GM23338 (cell line): ENCODE results near the gene KIF5A. TPM values are rescaled to one million over a fixed set of nuclear protein-coding genes. Genes with fewer than 3 reads are reported as not detected.
A peak's percentile ranks its signal among the peaks of the same experiment; 100 is the strongest.

ENCODE experiments used
- ATAC-seq: fragments of 200-7000 bp; cut with Tn5 transposase; 3 replicates; pipeline ENCODE4 v1.9.1; 2020
- DNase-seq: peaks from one replicate; pipeline ENCODE4 v3.0.0-alpha.2; 2015; ENCODE audit warnings: low spot score
- H2AFZ ChIP-seq: fragments of 200-600 bp; sonication (generic); 2 replicates; pipeline ENCODE4 v1.8.0; 2016; ENCODE audit warnings: antibody characterized with exemption, mild to moderate bottlenecking, moderate library complexity
- H3F3A ChIP-seq: fragments of 200-600 bp; sonication (generic); replicated peaks from 2 replicates; pipeline ENCODE4 v1.8.0; 2017; ENCODE audit warnings: antibody characterized with exemption, mixed run types, low read depth
- H3K27ac ChIP-seq: fragments of 200-600 bp; sonication (generic); 2 replicates; pipeline ENCODE4 v1.6.1; 2016; ENCODE audit warnings: low read depth
- H3K27me3 ChIP-seq: fragments of 200-600 bp; sonication (generic); 2 replicates; pipeline ENCODE4 v1.8.0; 2016; ENCODE audit warnings: mild to moderate bottlenecking, mixed run types, moderate library complexity; ENCODE audit not compliant: insufficient read depth
- H3K36me3 ChIP-seq: fragments of 200-600 bp; sonication (generic); 2 replicates; pipeline ENCODE4 v1.8.0; 2016; ENCODE audit warnings: mild to moderate bottlenecking; ENCODE audit not compliant: insufficient read depth
- H3K4me1 ChIP-seq: fragments of 200-600 bp; sonication (generic); 2 replicates; pipeline ENCODE4 v1.8.0; 2016; ENCODE audit warnings: mild to moderate bottlenecking, moderate library complexity; ENCODE audit not compliant: insufficient read depth
- H3K4me2 ChIP-seq: fragments of 200-600 bp; sonication (generic); 2 replicates; pipeline ENCODE4 v1.7.1; 2017; ENCODE audit warnings: mixed run types
- H3K4me3 ChIP-seq: fragments of 200-600 bp; sonication (generic); 2 replicates; pipeline ENCODE4 v1.6.1; 2016; ENCODE audit warnings: mixed run types
- H3K79me2 ChIP-seq: fragments of 200-600 bp; sonication (generic); replicated peaks from 2 replicates; pipeline ENCODE4 v1.8.0; 2017; ENCODE audit warnings: mild to moderate bottlenecking; ENCODE audit not compliant: insufficient read depth
- H3K9me2 ChIP-seq: fragments of 200-600 bp; sonication (generic); 2 replicates; pipeline ENCODE4 v1.8.0; 2017; ENCODE audit not compliant: insufficient read depth
- H4K20me1 ChIP-seq: fragments of 200-600 bp; sonication (generic); replicated peaks from 2 replicates; pipeline ENCODE4 v1.8.0; 2017; ENCODE audit warnings: mild to moderate bottlenecking; ENCODE audit not compliant: insufficient read depth
- H3K27ac Mint-ChIP-seq: 2 replicates; pipeline ENCODE4 v1.8.0; 2020; ENCODE audit warnings: inconsistent platforms, mild to moderate bottlenecking, moderate library complexity, mixed read lengths
- H3K27me3 Mint-ChIP-seq: 3 replicates; pipeline ENCODE4 v1.8.0; 2022; ENCODE audit warnings: low read depth, mild to moderate bottlenecking, moderate library complexity, mixed read lengths, inconsistent platforms; ENCODE audit not compliant: insufficient read depth, poor library complexity
- H3K36me3 Mint-ChIP-seq: 3 replicates; pipeline ENCODE4 v1.8.0; 2021; ENCODE audit warnings: low read depth, mild to moderate bottlenecking, inconsistent platforms, moderate library complexity, mixed read lengths
- H3K4me1 Mint-ChIP-seq: 3 replicates; pipeline ENCODE4 v1.8.0; 2020; ENCODE audit warnings: mild to moderate bottlenecking, inconsistent platforms, mixed read lengths
- H3K4me3 Mint-ChIP-seq: 3 replicates; pipeline ENCODE4 v1.8.0; 2021; ENCODE audit warnings: moderate library complexity, mild to moderate bottlenecking, inconsistent platforms, mixed read lengths
- H3K9me3 Mint-ChIP-seq: 3 replicates; pipeline ENCODE4 v1.8.0; 2020; ENCODE audit warnings: moderate library complexity, mild to moderate bottlenecking, inconsistent platforms, mixed read lengths
- CREB1 ChIP-seq: fragments of 250-450 bp; sonication (Bioruptor Pico); IDR thresholded peaks from 2 replicates; pipeline ENCODE4 v1.5.0; 2020; ENCODE audit warnings: low read depth, mild to moderate bottlenecking, moderate library complexity
- EZH2 ChIP-seq: fragments of 200-600 bp; sonication (generic); IDR thresholded peaks from one replicate; pipeline ENCODE4 v1.8.0; 2017; ENCODE audit warnings: antibody characterized with exemption, mild to moderate bottlenecking, low read depth; ENCODE audit not compliant: unreplicated experiment
- EZH2phosphoT487 ChIP-seq: fragments of 200-600 bp; sonication (generic); IDR thresholded peaks from one replicate; pipeline ENCODE4 v1.8.1; 2018; ENCODE audit warnings: antibody characterized with exemption; ENCODE audit not compliant: unreplicated experiment
- JUNB ChIP-seq: IDR thresholded peaks from one replicate; pipeline ENCODE4 v1.6.1; 2016; ENCODE audit warnings: antibody characterized with exemption; ENCODE audit not compliant: unreplicated experiment
- NANOG ChIP-seq: IDR thresholded peaks from 2 replicates; pipeline ENCODE4 v1.6.1; 2016; ENCODE audit warnings: antibody characterized with exemption, borderline replicate concordance
- POLR2AphosphoS5 ChIP-seq: IDR thresholded peaks from 2 replicates; pipeline ENCODE4 v1.6.1; 2016; ENCODE audit warnings: antibody characterized with exemption, low read depth
- STAT1 ChIP-seq: IDR thresholded peaks from one replicate; pipeline ENCODE4 v1.6.1; 2016; ENCODE audit warnings: antibody characterized with exemption; ENCODE audit not compliant: unreplicated experiment
- ZNF114 ChIP-seq: fragments of 250-450 bp; sonication (Bioruptor Pico); IDR thresholded peaks from 2 replicates; pipeline ENCODE4 v1.5.0; 2020; ENCODE audit warnings: mild to moderate bottlenecking, moderate library complexity
- ZNF331 ChIP-seq: fragments of 250-450 bp; sonication (Bioruptor Pico); IDR thresholded peaks from 2 replicates; pipeline ENCODE4 v1.5.0; 2020; ENCODE audit warnings: low read depth, mild to moderate bottlenecking, moderate library complexity
- polyA plus RNA-seq: library from polyadenylated mRNA; unstranded; fragments of >200 nt; fragmentation: Nextera tagmentation; extraction: Ambion mirVana; gene quantifications from 2 replicates; pipeline ENCODE4 v1.2.1, GENCODE V29; 2016
- total RNA-seq: library from RNA; depleted of rRNA; stranded (reverse); fragments of >200 nt; shearing (Covaris generic); gene quantifications from 2 replicates; pipeline ENCODE4 v1.2.3, GENCODE V29; 2014
- TF ChIP-seq, protein P1 (sequence below): IDR thresholded peaks from 2 replicates; pipeline ENCODE4 v1.6.1; 2016; ENCODE audit warnings: antibody characterized with exemption
- TF ChIP-seq, protein P2 (sequence below), 2 experiments: fragments of 200-600 bp in 1 of 2; sonication (generic) in 1 of 2; conservative IDR thresholded peaks; 2 replicates each; pipeline versions ENCODE4 v1.5.1 to v1.6.1; 2016 to 2017; ENCODE audit warnings: antibody characterized with exemption in 2 of 2, low read depth in 2 of 2, mild to moderate bottlenecking in 2 of 2, moderate library complexity in 1 of 2
- TF ChIP-seq, protein P3 (sequence below): IDR thresholded peaks from one replicate; pipeline ENCODE4 v1.6.1; 2018; ENCODE audit warnings: antibody characterized with exemption; ENCODE audit not compliant: unreplicated experiment
- TF ChIP-seq, protein P4 (sequence below): fragments of 250-450 bp; sonication (Bioruptor Pico); IDR thresholded peaks from 2 replicates; pipeline ENCODE4 v1.5.0; 2020; ENCODE audit warnings: mild to moderate bottlenecking, moderate library complexity

Gene KIF5A
- total and polyA plus RNA-seq, 2 experiments from 2014 or later: 11.1 to 21.3 TPM

- DNase-seq (peak; percentile 82), ATAC-seq (peak; percentile 5)
- TF ChIP-seq STAT1 (no peak), CREB1 (CRISPR knock-in tag) (no peak), EZH2 (no peak), ZNF114 (CRISPR knock-in tag) (no peak), NANOG (no peak), POLR2AphosphoS5 (no peak), EZH2phosphoT487 (no peak), JUNB (no peak), ZNF331 (CRISPR knock-in tag) (no peak)
- TF ChIP-seq, protein P1, sequence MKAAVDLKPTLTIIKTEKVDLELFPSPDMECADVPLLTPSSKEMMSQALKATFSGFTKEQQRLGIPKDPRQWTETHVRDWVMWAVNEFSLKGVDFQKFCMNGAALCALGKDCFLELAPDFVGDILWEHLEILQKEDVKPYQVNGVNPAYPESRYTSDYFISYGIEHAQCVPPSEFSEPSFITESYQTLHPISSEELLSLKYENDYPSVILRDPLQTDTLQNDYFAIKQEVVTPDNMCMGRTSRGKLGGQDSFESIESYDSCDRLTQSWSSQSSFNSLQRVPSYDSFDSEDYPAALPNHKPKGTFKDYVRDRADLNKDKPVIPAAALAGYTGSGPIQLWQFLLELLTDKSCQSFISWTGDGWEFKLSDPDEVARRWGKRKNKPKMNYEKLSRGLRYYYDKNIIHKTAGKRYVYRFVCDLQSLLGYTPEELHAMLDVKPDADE: no peak
- TF ChIP-seq, protein P2, sequence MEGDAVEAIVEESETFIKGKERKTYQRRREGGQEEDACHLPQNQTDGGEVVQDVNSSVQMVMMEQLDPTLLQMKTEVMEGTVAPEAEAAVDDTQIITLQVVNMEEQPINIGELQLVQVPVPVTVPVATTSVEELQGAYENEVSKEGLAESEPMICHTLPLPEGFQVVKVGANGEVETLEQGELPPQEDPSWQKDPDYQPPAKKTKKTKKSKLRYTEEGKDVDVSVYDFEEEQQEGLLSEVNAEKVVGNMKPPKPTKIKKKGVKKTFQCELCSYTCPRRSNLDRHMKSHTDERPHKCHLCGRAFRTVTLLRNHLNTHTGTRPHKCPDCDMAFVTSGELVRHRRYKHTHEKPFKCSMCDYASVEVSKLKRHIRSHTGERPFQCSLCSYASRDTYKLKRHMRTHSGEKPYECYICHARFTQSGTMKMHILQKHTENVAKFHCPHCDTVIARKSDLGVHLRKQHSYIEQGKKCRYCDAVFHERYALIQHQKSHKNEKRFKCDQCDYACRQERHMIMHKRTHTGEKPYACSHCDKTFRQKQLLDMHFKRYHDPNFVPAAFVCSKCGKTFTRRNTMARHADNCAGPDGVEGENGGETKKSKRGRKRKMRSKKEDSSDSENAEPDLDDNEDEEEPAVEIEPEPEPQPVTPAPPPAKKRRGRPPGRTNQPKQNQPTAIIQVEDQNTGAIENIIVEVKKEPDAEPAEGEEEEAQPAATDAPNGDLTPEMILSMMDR (conservative IDR thresholded peaks at IDR 0.05; ENCODE audit: low read depth in 2 of 2): no peak
- TF ChIP-seq, protein P3, sequence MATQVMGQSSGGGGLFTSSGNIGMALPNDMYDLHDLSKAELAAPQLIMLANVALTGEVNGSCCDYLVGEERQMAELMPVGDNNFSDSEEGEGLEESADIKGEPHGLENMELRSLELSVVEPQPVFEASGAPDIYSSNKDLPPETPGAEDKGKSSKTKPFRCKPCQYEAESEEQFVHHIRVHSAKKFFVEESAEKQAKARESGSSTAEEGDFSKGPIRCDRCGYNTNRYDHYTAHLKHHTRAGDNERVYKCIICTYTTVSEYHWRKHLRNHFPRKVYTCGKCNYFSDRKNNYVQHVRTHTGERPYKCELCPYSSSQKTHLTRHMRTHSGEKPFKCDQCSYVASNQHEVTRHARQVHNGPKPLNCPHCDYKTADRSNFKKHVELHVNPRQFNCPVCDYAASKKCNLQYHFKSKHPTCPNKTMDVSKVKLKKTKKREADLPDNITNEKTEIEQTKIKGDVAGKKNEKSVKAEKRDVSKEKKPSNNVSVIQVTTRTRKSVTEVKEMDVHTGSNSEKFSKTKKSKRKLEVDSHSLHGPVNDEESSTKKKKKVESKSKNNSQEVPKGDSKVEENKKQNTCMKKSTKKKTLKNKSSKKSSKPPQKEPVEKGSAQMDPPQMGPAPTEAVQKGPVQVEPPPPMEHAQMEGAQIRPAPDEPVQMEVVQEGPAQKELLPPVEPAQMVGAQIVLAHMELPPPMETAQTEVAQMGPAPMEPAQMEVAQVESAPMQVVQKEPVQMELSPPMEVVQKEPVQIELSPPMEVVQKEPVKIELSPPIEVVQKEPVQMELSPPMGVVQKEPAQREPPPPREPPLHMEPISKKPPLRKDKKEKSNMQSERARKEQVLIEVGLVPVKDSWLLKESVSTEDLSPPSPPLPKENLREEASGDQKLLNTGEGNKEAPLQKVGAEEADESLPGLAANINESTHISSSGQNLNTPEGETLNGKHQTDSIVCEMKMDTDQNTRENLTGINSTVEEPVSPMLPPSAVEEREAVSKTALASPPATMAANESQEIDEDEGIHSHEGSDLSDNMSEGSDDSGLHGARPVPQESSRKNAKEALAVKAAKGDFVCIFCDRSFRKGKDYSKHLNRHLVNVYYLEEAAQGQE: no peak
- TF ChIP-seq, protein P4, sequence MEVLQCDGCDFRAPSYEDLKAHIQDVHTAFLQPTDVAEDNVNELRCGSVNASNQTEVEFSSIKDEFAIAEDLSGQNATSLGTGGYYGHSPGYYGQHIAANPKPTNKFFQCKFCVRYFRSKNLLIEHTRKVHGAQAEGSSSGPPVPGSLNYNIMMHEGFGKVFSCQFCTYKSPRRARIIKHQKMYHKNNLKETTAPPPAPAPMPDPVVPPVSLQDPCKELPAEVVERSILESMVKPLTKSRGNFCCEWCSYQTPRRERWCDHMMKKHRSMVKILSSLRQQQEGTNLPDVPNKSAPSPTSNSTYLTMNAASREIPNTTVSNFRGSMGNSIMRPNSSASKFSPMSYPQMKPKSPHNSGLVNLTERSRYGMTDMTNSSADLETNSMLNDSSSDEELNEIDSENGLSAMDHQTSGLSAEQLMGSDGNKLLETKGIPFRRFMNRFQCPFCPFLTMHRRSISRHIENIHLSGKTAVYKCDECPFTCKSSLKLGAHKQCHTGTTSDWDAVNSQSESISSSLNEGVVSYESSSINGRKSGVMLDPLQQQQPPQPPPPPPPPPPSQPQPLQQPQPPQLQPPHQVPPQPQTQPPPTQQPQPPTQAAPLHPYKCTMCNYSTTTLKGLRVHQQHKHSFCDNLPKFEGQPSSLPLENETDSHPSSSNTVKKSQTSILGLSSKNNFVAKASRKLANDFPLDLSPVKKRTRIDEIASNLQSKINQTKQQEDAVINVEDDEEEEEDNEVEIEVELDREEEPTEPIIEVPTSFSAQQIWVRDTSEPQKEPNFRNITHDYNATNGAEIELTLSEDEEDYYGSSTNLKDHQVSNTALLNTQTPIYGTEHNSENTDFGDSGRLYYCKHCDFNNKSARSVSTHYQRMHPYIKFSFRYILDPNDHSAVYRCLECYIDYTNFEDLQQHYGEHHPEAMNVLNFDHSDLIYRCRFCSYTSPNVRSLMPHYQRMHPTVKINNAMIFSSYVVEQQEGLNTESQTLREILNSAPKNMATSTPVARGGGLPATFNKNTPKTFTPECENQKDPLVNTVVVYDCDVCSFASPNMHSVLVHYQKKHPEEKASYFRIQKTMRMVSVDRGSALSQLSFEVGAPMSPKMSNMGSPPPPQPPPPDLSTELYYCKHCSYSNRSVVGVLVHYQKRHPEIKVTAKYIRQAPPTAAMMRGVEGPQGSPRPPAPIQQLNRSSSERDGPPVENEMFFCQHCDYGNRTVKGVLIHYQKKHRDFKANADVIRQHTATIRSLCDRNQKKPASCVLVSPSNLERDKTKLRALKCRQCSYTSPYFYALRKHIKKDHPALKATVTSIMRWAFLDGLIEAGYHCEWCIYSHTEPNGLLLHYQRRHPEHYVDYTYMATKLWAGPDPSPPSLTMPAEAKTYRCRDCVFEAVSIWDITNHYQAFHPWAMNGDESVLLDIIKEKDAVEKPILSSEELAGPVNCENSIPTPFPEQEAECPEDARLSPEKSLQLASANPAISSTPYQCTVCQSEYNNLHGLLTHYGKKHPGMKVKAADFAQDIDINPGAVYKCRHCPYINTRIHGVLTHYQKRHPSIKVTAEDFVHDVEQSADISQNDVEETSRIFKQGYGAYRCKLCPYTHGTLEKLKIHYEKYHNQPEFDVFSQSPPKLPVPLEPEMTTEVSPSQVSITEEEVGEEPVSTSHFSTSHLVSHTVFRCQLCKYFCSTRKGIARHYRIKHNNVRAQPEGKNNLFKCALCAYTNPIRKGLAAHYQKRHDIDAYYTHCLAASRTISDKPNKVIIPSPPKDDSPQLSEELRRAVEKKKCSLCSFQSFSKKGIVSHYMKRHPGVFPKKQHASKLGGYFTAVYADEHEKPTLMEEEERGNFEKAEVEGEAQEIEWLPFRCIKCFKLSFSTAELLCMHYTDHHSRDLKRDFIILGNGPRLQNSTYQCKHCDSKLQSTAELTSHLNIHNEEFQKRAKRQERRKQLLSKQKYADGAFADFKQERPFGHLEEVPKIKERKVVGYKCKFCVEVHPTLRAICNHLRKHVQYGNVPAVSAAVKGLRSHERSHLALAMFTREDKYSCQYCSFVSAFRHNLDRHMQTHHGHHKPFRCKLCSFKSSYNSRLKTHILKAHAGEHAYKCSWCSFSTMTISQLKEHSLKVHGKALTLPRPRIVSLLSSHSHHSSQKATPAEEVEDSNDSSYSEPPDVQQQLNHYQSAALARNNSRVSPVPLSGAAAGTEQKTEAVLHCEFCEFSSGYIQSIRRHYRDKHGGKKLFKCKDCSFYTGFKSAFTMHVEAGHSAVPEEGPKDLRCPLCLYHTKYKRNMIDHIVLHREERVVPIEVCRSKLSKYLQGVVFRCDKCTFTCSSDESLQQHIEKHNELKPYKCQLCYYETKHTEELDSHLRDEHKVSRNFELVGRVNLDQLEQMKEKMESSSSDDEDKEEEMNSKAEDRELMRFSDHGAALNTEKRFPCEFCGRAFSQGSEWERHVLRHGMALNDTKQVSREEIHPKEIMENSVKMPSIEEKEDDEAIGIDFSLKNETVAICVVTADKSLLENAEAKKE (CRISPR knock-in tag): no peak
- Histone ChIP-seq H2AFZ (no peak overlapping the region), H3F3A (peaks cover 47% of the 10 kb centered on the region), H3K4me2 (peak overlapping the region; percentile 94), H3K9me2 (no peaks in the 10 kb centered on the region), H3K4me1 (peaks cover 40% of the 10 kb centered on the region), H3K27ac (peak overlapping the region; percentile 78), H3K36me3 (no peaks in the 10 kb centered on the region; the same call in 1 of the 2 replicates), H4K20me1 (peaks cover 27% of the 10 kb centered on the region), H3K4me3 (peak overlapping the region; percentile 82), H3K79me2 (peaks cover 20% of the 10 kb centered on the region), H3K27me3 (no peaks in the 10 kb centered on the region)
- peaks cover 45% of the 10 kb centered on the region for H3K27me3 Mint-ChIP-seq
- H3K9me3 Mint-ChIP-seq: no peaks in the 10 kb centered on the region; the same call in 2 of the 3 replicates
- peak overlapping the region; percentile 92 for H3K4me3 Mint-ChIP-seq
- H3K36me3 Mint-ChIP-seq: peaks cover 29% of the 10 kb centered on the region
- peaks cover 51% of the 10 kb centered on the region for H3K4me1 Mint-ChIP-seq
- peak overlapping the region; percentile 87 for H3K27ac Mint-ChIP-seq
Observed at GRCh38 chr12:57522887-57523705, 26.7 kb upstream of the KIF5A start.
